NT2/D1 (cell line): ENCODE measurements around the gene MST1.

Source experiments
- SUZ12 ChIP-seq: IDR thresholded peaks from 2 replicates; pipeline ENCODE4 v1.6.1; 2011; ENCODE audit not compliant: insufficient read length, insufficient read depth; ENCODE audit errors: extremely low read depth
- YY1 ChIP-seq: IDR thresholded peaks from 2 replicates; pipeline ENCODE4 v1.6.1; 2011; ENCODE audit not compliant: insufficient read length, insufficient read depth
- ZNF274 ChIP-seq: IDR thresholded peaks from 2 replicates; pipeline ENCODE4 v1.6.1; 2011; ENCODE audit warnings: mild to moderate bottlenecking, low read depth, low read length

GRCh38 chr3:49712631-49713317 lies 23.5 kb upstream of the MST1 start:
- no peak for TF ChIP-seq ZNF274
- TF ChIP-seq SUZ12 = no peak
- no peak for TF ChIP-seq YY1
